Measurements from ENCODE around the gene CHERP.
A peak's percentile ranks its signal among the peaks of the same experiment; 100 is the strongest.
"Not testable (repeated sequence)": the region's sequence is repeated elsewhere in the genome, so short reads cannot be mapped to it uniquely, and the experiment has no call there.

The CHERP gene

DNA sequence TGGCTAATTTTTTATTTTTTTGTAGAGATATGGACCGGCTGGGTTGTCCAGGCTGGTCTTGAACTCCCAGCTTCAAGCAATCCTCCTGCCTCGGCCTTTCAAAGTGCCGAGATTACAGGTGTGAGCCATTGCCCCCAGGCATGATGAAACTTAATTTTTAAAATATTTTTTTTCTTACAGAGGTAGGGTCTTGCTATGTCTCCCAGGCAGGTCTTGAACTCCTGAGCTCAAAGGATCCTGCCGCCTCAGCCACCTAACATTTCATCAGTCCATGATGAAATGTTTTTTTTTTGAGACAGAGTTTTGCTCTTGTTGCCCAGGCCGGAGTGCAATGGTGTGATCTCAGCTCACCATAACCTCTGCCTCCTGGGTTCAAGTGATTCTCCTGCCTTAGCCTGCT is 33.7 kb downstream of the CHERP start:
- no peaks in the 10 kb centered on the region for H3K9me3 Mint-ChIP-seq
- H3K27me3 Mint-ChIP-seq (ENCODE audit: low read depth), result no peaks in the 10 kb centered on the region
- no peak overlapping the region for H3K4me3 Mint-ChIP-seq
- no peak overlapping the region for H3K27ac Mint-ChIP-seq
- no peaks in the 10 kb centered on the region for H3K4me1 Mint-ChIP-seq (ENCODE audit: low read depth)
- no peaks in the 10 kb centered on the region for H3K36me3 Mint-ChIP-seq (ENCODE audit: low read depth)

DNA sequence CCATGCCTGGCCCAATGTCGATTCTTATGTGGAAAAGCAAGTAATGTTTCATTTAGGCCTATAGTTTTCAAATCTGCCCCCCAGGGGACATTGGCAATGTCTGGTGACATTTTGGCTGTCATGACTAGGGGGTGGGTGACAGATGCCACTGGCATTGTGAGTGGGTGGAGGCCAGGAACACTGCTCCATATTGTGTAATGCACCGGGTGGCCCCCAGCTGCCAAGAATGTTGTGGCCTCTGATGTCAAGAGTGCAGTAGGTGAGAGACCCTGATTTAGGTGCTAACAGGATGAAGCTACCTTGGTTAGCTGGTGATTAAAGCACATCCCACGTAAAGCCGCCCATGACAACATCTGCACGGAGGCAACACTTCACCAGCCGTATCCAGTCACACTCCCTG is 35.3 kb downstream of the CHERP start:
- Mint-ChIP-seq H3K4me3 (no peak overlapping the region), H3K27me3 (ENCODE audit: low read depth) (no peaks in the 10 kb centered on the region), H3K27ac (no peak overlapping the region), H3K36me3 (ENCODE audit: low read depth) (no peaks in the 10 kb centered on the region), H3K4me1 (ENCODE audit: low read depth) (no peaks in the 10 kb centered on the region), H3K9me3 (no peaks in the 10 kb centered on the region)

DNA sequence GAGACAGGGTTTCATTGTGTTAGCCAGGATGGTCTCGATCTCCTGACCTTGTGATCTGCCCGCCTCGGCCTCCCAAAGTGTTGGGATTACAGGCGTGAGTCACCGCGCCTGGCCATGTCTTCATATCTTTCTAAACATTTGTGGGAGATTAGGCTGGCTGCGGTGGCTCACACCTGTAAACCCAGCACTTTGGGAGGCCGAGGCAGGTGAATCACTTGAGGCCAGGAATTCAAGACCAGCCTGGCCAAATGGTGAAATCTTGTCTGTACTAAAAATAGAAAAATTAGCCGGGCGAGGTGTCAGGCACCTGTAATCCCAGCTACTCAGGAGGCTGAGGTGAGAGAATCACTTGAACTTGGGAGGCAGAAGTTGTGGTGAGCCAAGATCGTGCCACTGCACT is 36.1 kb downstream of the CHERP start:
- not testable (repeated sequence) for H3K27ac Mint-ChIP-seq; H3K4me3 Mint-ChIP-seq; H3K9me3 Mint-ChIP-seq; H3K36me3 Mint-ChIP-seq (ENCODE audit: low read depth); H3K4me1 Mint-ChIP-seq (ENCODE audit: low read depth); H3K27me3 Mint-ChIP-seq (ENCODE audit: low read depth)

DNA sequence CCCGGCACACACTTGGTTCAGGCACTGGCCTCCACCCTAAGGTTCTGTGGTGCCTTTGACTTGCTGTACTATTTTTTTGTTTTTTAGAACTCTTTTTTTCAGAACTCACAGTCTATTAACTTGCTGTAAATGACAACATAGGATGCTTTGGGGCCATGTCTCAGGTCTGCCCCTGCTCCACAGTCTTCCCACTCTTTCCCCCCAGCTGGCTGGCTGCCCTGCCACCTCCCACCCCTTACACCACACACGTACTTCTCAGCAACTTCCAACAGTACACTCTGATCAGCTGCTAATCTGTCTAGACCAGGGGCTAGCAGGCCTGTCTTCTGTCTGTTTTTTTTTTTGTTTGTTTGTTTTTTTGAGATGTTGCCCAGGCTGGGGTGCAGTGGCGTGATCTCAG is 38.0 kb downstream of the CHERP start:
- Mint-ChIP-seq H3K4me3 (no peak overlapping the region), H3K27me3 (ENCODE audit: low read depth) (no peaks in the 10 kb centered on the region), H3K4me1 (ENCODE audit: low read depth) (no peaks in the 10 kb centered on the region), H3K9me3 (no peaks in the 10 kb centered on the region), H3K27ac (no peak overlapping the region), H3K36me3 (ENCODE audit: low read depth) (no peaks in the 10 kb centered on the region)

DNA sequence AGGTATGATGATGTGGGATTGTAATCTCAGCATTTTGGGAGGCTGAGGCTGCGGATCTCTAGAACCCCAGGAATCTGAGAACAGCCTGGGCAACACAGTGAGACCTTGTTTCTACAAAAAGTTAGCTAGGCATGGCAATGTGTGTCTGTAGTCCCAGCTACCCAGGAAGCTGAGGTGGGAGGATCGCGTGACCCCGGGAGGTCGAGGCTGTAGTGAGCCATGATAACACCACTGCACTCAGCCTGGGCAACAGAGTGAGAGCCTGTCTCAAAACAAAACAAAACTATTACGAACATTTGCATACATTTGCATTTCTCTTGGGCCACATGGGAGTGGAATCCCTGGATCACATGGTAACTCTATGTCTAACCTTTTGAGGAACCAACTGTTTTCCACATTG is 44.4 kb downstream of the CHERP start:
- Mint-ChIP-seq H3K4me1 (ENCODE audit: low read depth) (peaks cover 9% of the 10 kb centered on the region), H3K4me3 (no peak overlapping the region), H3K27ac (no peak overlapping the region), H3K27me3 (ENCODE audit: low read depth) (no peaks in the 10 kb centered on the region), H3K36me3 (ENCODE audit: low read depth) (no peaks in the 10 kb centered on the region), H3K9me3 (no peaks in the 10 kb centered on the region)

DNA sequence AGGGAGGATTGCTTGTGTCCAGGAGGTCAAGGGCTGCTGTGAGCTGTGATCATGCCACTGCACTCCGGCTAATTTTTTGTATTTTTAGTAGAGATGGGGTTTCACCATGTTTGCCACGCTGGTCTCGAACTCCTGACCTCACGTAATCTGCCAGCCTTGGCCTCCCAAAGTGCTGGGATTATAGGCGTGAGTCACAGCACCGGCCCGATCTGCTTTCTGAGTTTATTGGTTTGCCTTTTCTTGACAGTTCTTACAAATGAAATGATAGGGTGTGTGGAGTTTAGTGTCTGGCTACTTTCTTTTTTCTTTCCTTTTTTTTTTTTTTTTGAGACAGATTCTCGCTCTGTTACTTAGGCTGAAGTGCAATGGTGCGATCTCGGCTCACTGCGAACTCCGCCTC is 45.2 kb downstream of the CHERP start:
- Mint-ChIP-seq H3K27ac (no peak overlapping the region), H3K9me3 (no peaks in the 10 kb centered on the region), H3K27me3 (ENCODE audit: low read depth) (no peaks in the 10 kb centered on the region), H3K4me1 (ENCODE audit: low read depth) (peaks cover 9% of the 10 kb centered on the region), H3K36me3 (ENCODE audit: low read depth) (no peaks in the 10 kb centered on the region), H3K4me3 (peak overlapping the region; percentile 92)

DNA sequence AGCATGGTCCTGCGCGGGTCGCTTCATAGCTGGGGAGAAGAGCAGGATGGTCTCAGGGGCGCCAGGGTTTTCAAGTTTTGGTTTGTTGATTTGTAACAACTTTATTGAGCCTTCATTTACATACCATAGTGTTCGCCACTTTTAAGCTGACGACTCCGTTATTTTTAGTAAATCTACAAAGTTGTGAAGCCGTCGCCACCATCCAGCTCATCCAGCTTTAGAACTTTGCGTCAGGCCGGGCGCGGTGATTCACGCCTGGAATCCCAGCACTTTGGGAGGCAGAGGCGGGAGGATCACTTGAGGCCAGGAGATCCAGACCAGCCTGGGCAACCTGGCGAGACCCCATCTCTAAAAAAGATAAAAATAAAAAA is 45.6 kb downstream of the CHERP start:
- H3K4me3 Mint-ChIP-seq, result peak overlapping the region; percentile 92
- peaks cover 9% of the 10 kb centered on the region for H3K4me1 Mint-ChIP-seq (ENCODE audit: low read depth)
- no peaks in the 10 kb centered on the region for H3K27me3 Mint-ChIP-seq (ENCODE audit: low read depth)
- H3K9me3 Mint-ChIP-seq, result no peaks in the 10 kb centered on the region
- peak overlapping the region; percentile 79 for H3K27ac Mint-ChIP-seq
- H3K36me3 Mint-ChIP-seq (ENCODE audit: low read depth), result no peaks in the 10 kb centered on the region

DNA sequence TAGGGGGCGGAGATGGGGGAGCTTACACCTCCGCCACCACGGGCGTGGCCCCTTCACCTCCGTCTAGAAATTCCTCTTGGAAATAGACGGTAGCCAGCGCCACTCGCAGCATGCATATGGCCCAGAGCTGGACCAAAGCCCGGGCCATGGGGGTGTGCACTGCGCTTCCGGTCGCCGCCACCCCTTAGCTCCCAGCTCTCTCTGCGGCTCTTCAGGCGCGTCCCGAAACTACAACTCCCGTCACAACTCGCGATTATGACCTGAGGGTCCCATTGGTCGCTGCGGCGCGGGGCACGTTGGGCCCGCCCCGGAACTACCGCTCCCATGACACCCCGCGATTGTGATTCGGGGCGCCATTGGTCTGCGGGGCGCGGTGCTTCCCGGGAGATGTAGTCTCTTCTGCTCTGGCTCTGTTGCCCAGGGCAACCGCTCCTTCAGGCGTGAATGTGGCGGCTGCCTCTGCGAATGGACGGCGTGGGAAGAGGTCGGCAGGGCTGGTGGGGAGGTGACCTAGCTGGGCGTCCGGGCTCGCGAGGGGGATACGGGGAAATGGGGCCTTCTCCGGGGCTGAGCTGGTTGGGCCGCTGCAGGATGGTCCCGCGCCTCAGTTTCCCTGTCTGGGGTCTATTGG is 46.1 kb downstream of the CHERP start, which contains the start of the genes C19orf44 and CALR3:
Gene C19orf44 (plus strand): TSS at position 413 of the 631 bp plus-strand sequence. CDS start 4,399 bp downstream, outside the sequence.
Gene CALR3 (minus strand): TSS at position 186 of the 631 bp plus-strand sequence. CDS start 38 bp downstream, at position 148.
- Mint-ChIP-seq H3K4me3 (peak within 1 kb of the TSS; percentile 92), H3K27me3 (ENCODE audit: low read depth) (no peaks in the 10 kb centered on the region), H3K4me1 (ENCODE audit: low read depth) (peaks cover 9% of the 10 kb centered on the region), H3K27ac (peak within 1 kb of the TSS; percentile 79), H3K36me3 (ENCODE audit: low read depth) (no peaks in the 10 kb centered on the region), H3K9me3 (no peaks in the 10 kb centered on the region)

DNA sequence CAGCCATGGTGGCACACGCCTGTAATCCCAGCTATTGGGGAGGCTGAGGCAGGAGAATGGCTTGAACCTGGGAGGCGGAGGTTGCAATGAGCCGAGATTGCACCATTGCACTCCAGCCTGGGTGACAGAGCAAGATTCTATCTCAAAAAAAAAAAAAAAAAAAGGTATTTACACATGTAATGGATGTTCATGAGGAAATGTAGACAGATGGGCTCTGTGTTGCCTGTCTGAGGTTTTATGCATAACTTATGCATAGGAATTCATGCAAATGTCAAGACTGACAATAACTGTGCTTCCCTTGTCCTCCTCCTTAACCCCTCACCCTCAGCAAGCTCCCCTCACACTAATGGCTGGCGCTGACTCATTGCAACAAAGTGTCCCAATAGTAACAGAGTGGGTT is 55.8 kb downstream of the CHERP start:
- not testable (repeated sequence) for H3K4me1 Mint-ChIP-seq (ENCODE audit: low read depth); H3K27ac Mint-ChIP-seq; H3K27me3 Mint-ChIP-seq (ENCODE audit: low read depth); H3K9me3 Mint-ChIP-seq; H3K4me3 Mint-ChIP-seq; H3K36me3 Mint-ChIP-seq (ENCODE audit: low read depth)

DNA sequence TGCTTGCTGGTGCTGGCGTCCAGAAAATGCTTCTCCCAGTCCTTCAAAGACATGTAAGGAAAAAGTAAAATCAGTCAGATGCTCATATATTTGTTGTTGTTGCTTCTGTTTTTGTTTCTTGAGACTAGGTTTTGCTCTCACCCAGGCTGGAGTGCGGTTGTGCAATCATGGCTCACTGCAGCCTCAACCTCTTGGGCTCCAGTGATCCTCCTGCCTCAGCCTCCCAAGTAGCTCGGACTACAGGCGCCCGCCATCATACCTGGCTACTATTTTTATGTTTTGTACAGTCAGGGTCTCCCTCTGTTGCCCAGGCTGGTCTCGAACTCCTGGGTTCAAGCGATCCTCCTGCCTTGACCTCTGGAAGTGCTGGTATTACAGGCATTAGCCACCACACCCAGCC is 59.5 kb downstream of the CHERP start:
- H3K4me3 Mint-ChIP-seq, result no peak overlapping the region

DNA sequence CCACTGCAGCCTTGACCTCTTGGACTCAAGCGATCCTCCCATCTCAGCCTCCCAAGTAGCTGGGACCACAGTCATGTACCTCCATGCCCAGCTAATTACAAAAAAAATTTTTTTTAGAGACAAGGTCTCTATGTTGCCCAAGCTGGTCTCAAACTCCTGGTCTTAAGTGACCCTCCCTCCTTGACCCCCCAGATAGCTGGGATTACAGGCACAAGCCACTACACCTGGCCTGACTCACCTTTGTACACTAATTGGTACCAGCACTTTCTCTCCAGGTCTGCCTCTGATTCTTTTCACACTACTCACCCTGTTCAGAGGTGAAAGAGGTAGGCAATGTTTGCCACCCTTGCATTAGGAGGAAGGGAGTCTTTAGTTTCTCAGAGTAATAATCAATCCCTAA is 64.9 kb downstream of the CHERP start:
- Mint-ChIP-seq H3K27ac (no peak overlapping the region), H3K36me3 (ENCODE audit: low read depth) (no peaks in the 10 kb centered on the region), H3K27me3 (ENCODE audit: low read depth) (peaks cover 3% of the 10 kb centered on the region), H3K4me1 (ENCODE audit: low read depth) (no peaks in the 10 kb centered on the region), H3K9me3 (no peaks in the 10 kb centered on the region), H3K4me3 (no peak overlapping the region)

More for the DNA sequence above, 59.5 kb downstream of the CHERP start:
- Mint-ChIP-seq H3K27me3 (ENCODE audit: low read depth) (no peaks in the 10 kb centered on the region), H3K36me3 (ENCODE audit: low read depth) (no peaks in the 10 kb centered on the region), H3K4me1 (ENCODE audit: low read depth) (no peaks in the 10 kb centered on the region), H3K9me3 (no peaks in the 10 kb centered on the region), H3K27ac (no peak overlapping the region)

DNA sequence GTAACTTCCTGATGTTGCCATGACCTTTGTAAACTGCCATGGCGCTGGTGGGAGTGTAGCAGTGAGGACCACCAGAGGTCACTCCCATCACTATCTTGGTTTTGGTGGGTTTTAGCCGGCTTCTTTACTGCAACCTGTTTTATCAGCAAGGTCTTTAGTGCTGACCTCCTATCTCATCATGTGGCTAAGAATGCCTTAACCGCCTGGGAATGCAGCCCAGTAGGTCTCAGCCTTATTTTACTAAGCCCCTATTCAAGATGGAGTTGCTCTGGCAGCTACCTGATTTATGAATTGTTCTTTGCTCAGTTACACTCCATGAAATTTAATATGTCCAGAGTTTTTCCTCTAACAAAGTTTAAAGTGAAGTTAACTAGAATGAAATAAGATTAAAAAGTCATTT is 65.8 kb downstream of the CHERP start:
- Mint-ChIP-seq H3K36me3 (ENCODE audit: low read depth) (no peaks in the 10 kb centered on the region), H3K27ac (no peak overlapping the region), H3K27me3 (ENCODE audit: low read depth) (peaks cover 3% of the 10 kb centered on the region), H3K4me1 (ENCODE audit: low read depth) (no peaks in the 10 kb centered on the region), H3K4me3 (no peak overlapping the region), H3K9me3 (no peaks in the 10 kb centered on the region)

DNA sequence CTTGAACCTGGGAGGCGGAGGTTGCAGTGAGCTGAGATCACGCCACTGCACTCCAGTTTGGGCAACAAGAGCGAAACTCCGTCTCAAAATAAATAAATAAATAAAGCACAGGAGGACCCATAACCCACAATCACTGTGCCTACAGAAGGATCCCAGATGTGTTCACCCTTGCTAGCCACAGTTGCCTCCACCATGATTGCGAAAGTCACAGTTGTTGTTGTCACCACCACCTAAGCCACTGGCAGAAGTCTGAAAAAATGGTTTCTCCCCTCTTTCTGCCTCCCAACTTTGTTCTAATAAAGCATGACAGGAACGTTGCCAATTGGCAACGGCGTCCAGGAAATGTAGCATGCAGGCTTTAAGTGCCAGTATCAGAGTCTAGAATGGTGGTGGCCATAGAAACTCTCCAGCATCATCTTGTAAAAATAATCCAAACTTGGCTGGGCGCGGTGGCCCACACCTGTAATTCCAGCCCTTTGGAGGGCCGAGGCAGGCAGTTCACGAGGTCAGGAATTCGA is 68.3 kb downstream of the CHERP start:
- Mint-ChIP-seq H3K4me1 (ENCODE audit: low read depth) (peaks cover 15% of the 10 kb centered on the region), H3K4me3 (no peak overlapping the region), H3K27me3 (ENCODE audit: low read depth) (peaks cover 3% of the 10 kb centered on the region), H3K36me3 (ENCODE audit: low read depth) (peaks cover 7% of the 10 kb centered on the region), H3K9me3 (no peaks in the 10 kb centered on the region), H3K27ac (no peak overlapping the region)

DNA sequence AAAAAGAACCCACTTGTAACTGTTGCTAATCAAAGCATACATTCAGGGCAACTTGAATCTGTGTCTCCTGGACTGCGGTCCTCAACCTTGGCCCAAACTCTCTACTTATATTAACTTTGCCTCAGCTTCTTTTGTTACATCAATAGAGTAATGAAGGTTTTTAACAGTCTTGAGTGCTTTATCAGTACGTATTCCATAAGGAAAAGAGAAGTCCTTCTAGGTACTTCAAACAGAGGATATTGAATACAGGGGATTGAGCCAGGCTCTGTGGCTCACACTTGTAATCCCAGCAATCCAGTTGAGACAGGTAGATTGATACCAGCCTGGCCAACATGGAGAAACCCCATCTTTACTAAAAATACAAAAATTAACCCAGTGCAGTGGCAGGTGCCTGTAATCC is 69.2 kb downstream of the CHERP start:
- Mint-ChIP-seq H3K27ac (no peak overlapping the region), H3K36me3 (ENCODE audit: low read depth) (peaks cover 9% of the 10 kb centered on the region), H3K9me3 (no peaks in the 10 kb centered on the region), H3K27me3 (ENCODE audit: low read depth) (peaks cover 3% of the 10 kb centered on the region), H3K4me3 (peak overlapping the region; percentile 46), H3K4me1 (ENCODE audit: low read depth) (peaks cover 17% of the 10 kb centered on the region)

DNA sequence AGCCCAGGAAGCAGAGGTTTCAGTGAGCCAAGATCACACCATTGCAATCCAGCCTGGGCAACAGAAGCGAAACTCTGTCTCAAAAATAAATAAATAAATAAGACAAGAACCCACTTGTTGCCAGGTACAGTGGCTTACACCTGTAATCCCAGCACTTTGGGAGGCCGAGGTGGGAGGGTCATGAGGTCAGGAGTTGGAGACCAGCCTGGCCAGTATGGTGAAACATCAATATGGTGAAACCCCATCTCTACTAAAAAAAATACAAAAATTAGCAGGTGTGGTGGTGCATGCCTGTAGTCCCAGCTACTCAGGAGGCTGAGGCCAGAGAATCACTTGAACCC is 69.7 kb downstream of the CHERP start:
- not testable (repeated sequence) for H3K9me3 Mint-ChIP-seq; H3K27ac Mint-ChIP-seq; H3K27me3 Mint-ChIP-seq (ENCODE audit: low read depth); H3K36me3 Mint-ChIP-seq (ENCODE audit: low read depth)
- peaks cover 19% of the 10 kb centered on the region for H3K4me1 Mint-ChIP-seq (ENCODE audit: low read depth)
- H3K4me3 Mint-ChIP-seq, result peak overlapping the region; percentile 88
